Kidney epithelial cell (primary cell): ENCODE results near the gene LHX8. TPM values are rescaled to one million over a fixed set of nuclear protein-coding genes. Genes with fewer than 3 reads are reported as not detected.
"Not testable (repeated sequence)": the region's sequence is repeated elsewhere in the genome, so short reads cannot be mapped to it uniquely, and the experiment has no call there.

ENCODE experiments used
- DNase-seq: peaks from one replicate; pipeline ENCODE4 v3.0.0-alpha.2; 2010; ENCODE audit warnings: low read depth
- H3K27me3 ChIP-seq: 2 replicates; pipeline ENCODE4 v1.6.0; 2011; ENCODE audit warnings: low read length; ENCODE audit not compliant: control insufficient read depth, insufficient read depth
- H3K36me3 ChIP-seq: 2 replicates; pipeline ENCODE4 v1.5.1; 2011; ENCODE audit warnings: low read length; ENCODE audit not compliant: control insufficient read depth, insufficient read depth
- H3K4me3 ChIP-seq: 2 replicates; pipeline ENCODE4 v1.5.1; 2011; ENCODE audit warnings: low read depth, mild to moderate bottlenecking, control low read depth, low read length
- total RNA-seq: library from RNA; depleted of rRNA; stranded (reverse); fragments of >200 nt; gene quantifications from 2 replicates; pipeline ENCODE4 v1.2.3, GENCODE V29; 2015
- TF ChIP-seq, protein P1 (sequence below): IDR thresholded peaks from 2 replicates; pipeline ENCODE4 v1.5.1; 2011; ENCODE audit warnings: mild to moderate bottlenecking, moderate library complexity, low read length, control low read depth, inconsistent platforms; ENCODE audit not compliant: insufficient read depth, poor library complexity, severe bottlenecking

The LHX8 gene
- total RNA-seq, 1 donor from 2014 or later = not detected

DNA sequence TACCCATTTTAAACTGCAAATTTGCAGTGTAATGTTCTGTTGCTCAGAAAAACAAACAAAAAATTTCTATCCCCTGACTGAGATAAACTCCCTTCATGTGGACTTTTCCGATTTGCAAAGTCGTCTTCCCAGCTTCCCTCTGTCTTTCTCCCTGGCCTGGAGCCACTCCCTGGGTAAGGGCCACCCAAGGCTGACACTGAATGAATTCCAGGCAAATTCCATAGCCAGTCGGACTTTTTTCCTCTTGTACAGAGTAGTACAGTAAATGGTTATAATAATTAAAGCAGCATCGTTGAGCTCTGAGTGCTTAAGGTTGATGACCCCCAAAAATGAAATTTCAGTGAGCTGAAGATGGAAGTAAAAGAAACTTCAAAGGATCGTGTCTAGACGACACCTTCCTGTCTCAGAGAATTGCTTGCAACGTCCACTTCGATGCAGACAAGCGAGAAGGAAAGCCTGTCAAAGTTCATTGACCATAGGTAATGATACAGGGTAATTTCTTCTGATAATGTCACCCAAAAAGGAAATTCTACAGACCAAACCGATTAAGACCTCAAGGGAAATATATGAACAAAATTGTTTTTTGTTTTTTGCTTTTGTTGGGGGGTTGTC, 33.6 kb upstream of the LHX8 start:
- no peak for DNase-seq
- Histone ChIP-seq H3K27me3 (no peaks in the 10 kb centered on the region), H3K36me3 (no peaks in the 10 kb centered on the region), H3K4me3 (no peak overlapping the region)
- TF ChIP-seq, protein P1, sequence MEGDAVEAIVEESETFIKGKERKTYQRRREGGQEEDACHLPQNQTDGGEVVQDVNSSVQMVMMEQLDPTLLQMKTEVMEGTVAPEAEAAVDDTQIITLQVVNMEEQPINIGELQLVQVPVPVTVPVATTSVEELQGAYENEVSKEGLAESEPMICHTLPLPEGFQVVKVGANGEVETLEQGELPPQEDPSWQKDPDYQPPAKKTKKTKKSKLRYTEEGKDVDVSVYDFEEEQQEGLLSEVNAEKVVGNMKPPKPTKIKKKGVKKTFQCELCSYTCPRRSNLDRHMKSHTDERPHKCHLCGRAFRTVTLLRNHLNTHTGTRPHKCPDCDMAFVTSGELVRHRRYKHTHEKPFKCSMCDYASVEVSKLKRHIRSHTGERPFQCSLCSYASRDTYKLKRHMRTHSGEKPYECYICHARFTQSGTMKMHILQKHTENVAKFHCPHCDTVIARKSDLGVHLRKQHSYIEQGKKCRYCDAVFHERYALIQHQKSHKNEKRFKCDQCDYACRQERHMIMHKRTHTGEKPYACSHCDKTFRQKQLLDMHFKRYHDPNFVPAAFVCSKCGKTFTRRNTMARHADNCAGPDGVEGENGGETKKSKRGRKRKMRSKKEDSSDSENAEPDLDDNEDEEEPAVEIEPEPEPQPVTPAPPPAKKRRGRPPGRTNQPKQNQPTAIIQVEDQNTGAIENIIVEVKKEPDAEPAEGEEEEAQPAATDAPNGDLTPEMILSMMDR = no peak

DNA sequence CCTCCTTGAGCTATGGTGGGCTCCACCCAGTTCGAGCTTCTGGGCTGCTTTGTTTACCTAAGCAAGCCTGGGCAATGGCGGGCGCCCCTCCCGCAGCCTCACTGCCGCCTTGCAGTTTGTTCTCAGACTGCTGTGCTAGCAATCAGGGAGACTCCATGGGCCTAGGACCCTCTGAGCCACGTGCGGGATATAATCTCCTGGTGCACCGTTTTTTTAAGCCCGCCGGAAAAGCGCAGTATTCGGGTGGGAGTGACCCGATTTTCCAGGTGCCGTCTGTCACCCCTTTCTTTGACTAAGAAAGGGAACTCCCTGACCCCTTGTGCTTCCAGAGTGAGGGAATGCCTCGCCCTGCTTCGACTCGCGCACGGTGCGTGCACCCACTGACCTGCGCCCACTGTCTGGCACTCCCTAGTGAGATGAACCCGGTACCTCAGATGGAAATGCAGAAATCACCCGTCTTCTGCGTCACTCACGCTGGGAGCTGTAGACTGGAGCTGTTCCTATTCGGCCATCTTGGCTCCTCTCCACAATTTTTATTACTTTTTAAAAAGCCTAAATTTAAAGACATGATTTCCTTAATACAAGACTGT, 21.7 kb upstream of the LHX8 start:
- H3K27me3 ChIP-seq, H3K36me3 ChIP-seq, H3K4me3 ChIP-seq, DNase-seq: not testable (repeated sequence)

DNA sequence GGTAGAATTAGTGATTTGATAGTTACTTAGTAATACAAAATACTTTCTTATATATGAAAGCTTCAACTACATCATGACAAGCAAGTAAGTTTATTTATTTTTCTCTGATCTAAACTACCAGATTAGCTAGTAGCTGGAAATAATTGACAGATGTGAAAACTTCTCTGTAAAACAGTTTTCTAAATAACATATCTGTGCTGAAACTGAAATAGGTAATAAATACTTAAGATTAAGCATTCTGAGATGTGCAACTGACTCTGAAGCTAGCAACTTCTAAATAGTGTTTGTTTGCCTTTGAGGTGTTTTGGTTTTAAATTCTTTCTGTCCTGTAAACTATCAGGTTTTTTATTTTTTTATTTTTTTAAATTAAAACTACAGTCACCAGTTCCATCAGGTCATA, 18.5 kb upstream of the LHX8 start:
- H3K27me3 ChIP-seq = no peaks in the 10 kb centered on the region
- no peak for DNase-seq
- H3K4me3 ChIP-seq = no peak overlapping the region
- H3K36me3 ChIP-seq = no peaks in the 10 kb centered on the region
- TF ChIP-seq, protein P1 = no peak

DNA sequence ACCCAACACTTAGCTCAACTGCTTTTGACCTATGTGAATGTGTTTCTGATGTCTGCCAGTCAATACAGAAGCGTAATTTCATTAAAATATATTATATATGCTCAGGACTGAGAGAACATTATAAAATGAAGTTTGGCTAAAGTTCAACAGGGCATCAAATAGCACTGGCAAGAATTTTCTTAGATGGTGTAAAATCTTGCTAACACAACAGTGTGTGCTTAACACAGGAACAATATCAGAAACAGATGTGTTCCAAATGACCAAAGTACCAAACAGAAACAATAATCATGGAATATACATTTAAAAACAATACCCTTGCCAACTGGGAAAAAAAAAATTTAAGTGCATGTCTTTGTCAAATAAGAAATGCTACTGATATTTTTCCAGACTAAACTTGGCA, 10.4 kb upstream of the LHX8 start:
- TF ChIP-seq, protein P1 = no peak
- DNase-seq = no peak
- peaks cover 41% of the 10 kb centered on the region for H3K27me3 ChIP-seq
- H3K36me3 ChIP-seq = no peaks in the 10 kb centered on the region
- no peak overlapping the region for H3K4me3 ChIP-seq

DNA sequence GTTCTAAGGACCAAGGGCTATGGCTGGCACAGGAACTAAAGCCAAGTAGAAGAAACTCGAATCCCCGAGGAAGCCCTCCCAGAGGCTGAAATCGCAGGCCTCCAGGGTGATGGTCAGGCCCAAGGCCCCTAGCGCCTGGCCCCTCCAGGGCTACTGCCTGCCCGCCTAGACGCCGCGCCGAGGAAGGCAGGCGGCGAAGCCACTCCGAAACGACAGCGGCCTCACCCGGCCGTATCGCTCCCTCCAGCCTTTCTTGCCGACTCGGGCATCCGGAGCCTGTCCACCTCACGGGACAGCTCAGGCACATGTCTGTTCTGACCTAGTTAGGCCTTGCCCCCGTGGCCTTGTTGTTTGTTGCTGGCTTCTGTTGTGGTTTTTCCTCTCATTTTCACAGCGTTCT, 9.7 kb upstream of the LHX8 start:
- DNase-seq = no peak
- no peaks in the 10 kb centered on the region for H3K36me3 ChIP-seq
- TF ChIP-seq, protein P1 = no peak
- H3K4me3 ChIP-seq = no peak overlapping the region
- peaks cover 46% of the 10 kb centered on the region for H3K27me3 ChIP-seq

DNA sequence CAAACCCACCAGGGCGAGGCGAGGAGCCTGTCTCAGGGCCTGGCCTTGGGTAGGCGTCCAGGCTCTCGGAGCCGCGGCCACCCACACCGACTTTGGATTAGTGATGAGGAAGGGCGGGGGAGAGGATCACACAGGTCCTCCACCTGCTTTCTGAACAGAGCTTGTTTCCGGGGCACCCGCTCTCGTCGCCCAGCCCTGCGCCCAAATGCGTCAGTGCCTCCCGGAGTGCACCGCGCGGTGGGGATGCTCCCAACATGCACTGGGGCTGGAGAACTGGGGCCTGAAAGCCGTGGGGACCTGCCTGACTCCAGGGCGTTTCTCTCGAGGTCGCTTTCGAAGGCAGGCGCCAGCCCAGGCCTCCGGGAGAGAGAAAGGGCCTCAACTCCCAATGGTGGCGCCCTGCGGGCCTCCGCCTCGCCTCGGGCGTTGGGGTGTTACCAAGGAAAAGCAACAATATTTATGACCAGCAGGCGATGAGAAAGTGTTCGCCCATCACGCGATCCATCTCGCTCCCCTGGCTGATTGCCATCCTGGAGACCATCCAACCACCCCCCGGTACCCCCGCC, 8.9 kb upstream of the LHX8 start:
- Histone ChIP-seq H3K27me3 (peaks cover 54% of the 10 kb centered on the region), H3K4me3 (no peak overlapping the region), H3K36me3 (no peaks in the 10 kb centered on the region)
- TF ChIP-seq, protein P1 = no peak
- DNase-seq = no peak
